HepG2 (cell line): ENCODE measurements around the gene WNT3A. TPM values are rescaled to one million over a fixed set of nuclear protein-coding genes. Genes with fewer than 3 reads are reported as not detected.

Experiments used
- ATAC-seq: fragments of 200-7000 bp; cut with Tn5 transposase; 3 replicates; pipeline ENCODE4 v1.9.1; 2020; ENCODE audit warnings: mild to moderate bottlenecking, moderate library complexity
- BruUV-seq: library from RNA; stranded (reverse); fragments of 400-500 nt; replicated peaks from 2 replicates; lab custom pipeline; 2021; lab: Mats Ljungman, UMichigan
- CTCF ChIA-PET: fragments of 300-600 bp; formaldehyde crosslinking; extraction: SDS; loops from one replicate; lab custom pipeline; 2021; ENCODE audit warnings: low total read pairs, inconsistent platforms, low intra/inter-chr PET ratio; lab: Yijun Ruan, JAX
- POLR2A ChIA-PET: fragments of 350-600 bp; sonication (Branson Sonifier 250); formaldehyde crosslinking; loops from one replicate; lab custom pipeline; 2020; ENCODE audit warnings: antibody characterized with exemption, inconsistent platforms; lab: Yijun Ruan, JAX
- DNase-seq: peaks from one replicate; pipeline ENCODE4 v3.0.0-alpha.2; 2015; ENCODE audit warnings: low spot score
- FAIRE-seq: peaks from 3 replicates; lab custom pipeline; 2011; peaks lifted over from hg19 to GRCh38; lab: Jason Lieb, UNC
- H2AFZ ChIP-seq: one replicate; pipeline ENCODE4 v1.6.1; 2011; ENCODE audit warnings: low read length, inconsistent platforms
- H3K27ac ChIP-seq: fragments of 300-600 bp; 3 replicates; pipeline ENCODE4 v1.8.0; 2011; ENCODE audit warnings: mixed run types, mild to moderate bottlenecking, mixed read lengths, low read length, inconsistent platforms; ENCODE audit not compliant: insufficient read depth; ENCODE audit errors: extremely low read length
- H3K27me3 ChIP-seq, 2 experiments: fragments of 200-600 bp in 1 of 2; 2 replicates in 1 of 2; 3 replicates in 1 of 2; pipeline versions ENCODE4 v1.6.0 to v1.8.0; 2011; ENCODE audit warnings: low read length in 2 of 2, mild to moderate bottlenecking in 2 of 2, moderate library complexity in 2 of 2, inconsistent platforms in 1 of 2; ENCODE audit not compliant: insufficient read depth in 2 of 2, control insufficient read depth in 1 of 2
- H3K36me3 ChIP-seq, 2 experiments: fragments of 200-600 bp in 1 of 2; replicated peaks in 1 of 2; 2 replicates in 1 of 2; 3 replicates in 1 of 2; pipeline versions ENCODE4 v1.5.1 to v1.8.0; 2011; ENCODE audit warnings: low read length in 2 of 2, inconsistent platforms in 1 of 2; ENCODE audit not compliant: insufficient read depth in 2 of 2, control insufficient read depth in 1 of 2
- H3K4me1 ChIP-seq: 2 replicates; pipeline ENCODE4 v1.5.1; 2012; ENCODE audit warnings: low read length, inconsistent platforms; ENCODE audit not compliant: insufficient read depth
- H3K4me2 ChIP-seq: 2 replicates; pipeline ENCODE4 v1.6.0; 2011; ENCODE audit warnings: low read depth, low read length, inconsistent platforms
- H3K4me3 ChIP-seq, 3 experiments: fragments of 200-600 bp in 1 of 3; sonication (generic), shearing (Covaris generic) in 1 of 3; replicated peaks in 1 of 3; 2 replicates each; pipeline ENCODE4 v1.5.1; 2011 to 2016; ENCODE audit warnings: low read length in 3 of 3, inconsistent platforms in 2 of 3, low read depth in 2 of 3, mild to moderate bottlenecking in 2 of 3, control low read depth in 1 of 3, mixed read lengths in 1 of 3; ENCODE audit not compliant: insufficient read depth in 1 of 3
- H3K79me2 ChIP-seq: one replicate; pipeline ENCODE4 v1.6.1; 2011; ENCODE audit warnings: low read length, inconsistent platforms; ENCODE audit not compliant: insufficient read depth
- H3K9ac ChIP-seq: 2 replicates; pipeline ENCODE4 v1.6.0; 2011; ENCODE audit warnings: mild to moderate bottlenecking, low read depth, low read length, inconsistent platforms; ENCODE audit not compliant: insufficient read depth
- H3K9me3 ChIP-seq: 2 replicates; pipeline ENCODE4 v1.5.1; 2012; ENCODE audit warnings: mild to moderate bottlenecking, low read length
- H4K20me1 ChIP-seq: 2 replicates; pipeline ENCODE4 v1.6.0; 2011; ENCODE audit warnings: inconsistent platforms, mild to moderate bottlenecking, low read length, moderate library complexity; ENCODE audit not compliant: insufficient read depth
- ZC3H13 ChIP-seq: sonication (generic); formaldehyde crosslinking; IDR thresholded peaks from 2 replicates; pipeline ENCODE4 v1.8.1; 2023; ENCODE audit warnings: mild to moderate bottlenecking, missing genetic modification reagents, moderate library complexity
- ZC3H4 ChIP-seq: sonication (generic); formaldehyde crosslinking; IDR thresholded peaks from 2 replicates; pipeline ENCODE4 v1.4.0; 2020; ENCODE audit warnings: missing genetic modification reagents, borderline replicate concordance
- ZFY ChIP-seq: sonication (generic); formaldehyde crosslinking; IDR thresholded peaks from 2 replicates; pipeline ENCODE4 v1.4.0; 2020; ENCODE audit warnings: missing genetic modification reagents
- ZNF296 ChIP-seq: sonication (generic); formaldehyde crosslinking; conservative IDR thresholded peaks from 2 replicates; pipeline ENCODE4 v1.5.0; 2020; ENCODE audit warnings: mild to moderate bottlenecking, missing genetic modification reagents
- ZNF776 ChIP-seq: sonication (generic); formaldehyde crosslinking; IDR thresholded peaks from 2 replicates; pipeline ENCODE4 v1.4.0; 2020; ENCODE audit warnings: mild to moderate bottlenecking, missing genetic modification reagents
- whole genome bisulfite sequencing: methylation state at CpG from one replicate; pipeline ENCODE4 v1.1.6; 2017; ENCODE audit warnings: low lambda C conversion rate; 5-methylcytosine and 5-hydroxymethylcytosine counted together
- in situ Hi-C: cut with HindIII; loops from 2 replicates; pipeline ENCODE4 v1.10.0; 2017; ENCODE audit warnings: low pct_unique_long_range_greater_than_20kb; ENCODE audit not compliant: extremely low pct_ligation_motif_present
- intact Hi-C: fragments of 100-400 bp; cut with micrococcal nuclease; formaldehyde crosslinking; loops from one replicate; pipeline ENCODE4 v1.10.0; 2022; ENCODE audit not compliant: unreplicated experiment
- polyA plus RNA-seq, 8 experiments: library from polyadenylated mRNA; depleted of rRNA in 3 of 8; stranded (reverse) in 7 of 8; unstranded in 1 of 8; fragments of >200 nt; fragmentation: Illumina TruSeq in 4 of 8; extraction: Trizol in 4 of 8; gene quantifications; 2 replicates each; pipeline versions ENCODE4 v1.2.1 to v1.2.3, GENCODE V29; 2011 to 2016; ENCODE audit warnings: low read depth in 4 of 8, missing spikeins in 1 of 8, mixed read lengths in 1 of 8; ENCODE audit not compliant: insufficient read depth in 1 of 8
- total RNA-seq, 5 experiments: library from RNA; depleted of rRNA; stranded (reverse); fragments of >200 nt; fragmentation: Illumina TruSeq; extraction: Trizol; gene quantifications; 2 replicates each; pipeline ENCODE4 v1.2.3, GENCODE V29; 2016; ENCODE audit warnings: low read depth in 1 of 5
- TF ChIP-seq, protein P1 (sequence below): sonication (generic); formaldehyde crosslinking; IDR thresholded peaks from 2 replicates; pipeline ENCODE4 v1.4.0; 2020; ENCODE audit warnings: missing genetic modification reagents

WNT3A gene
- total and polyA plus RNA-seq, 2 of the 13 experiments (the other 11 are each of a cell fraction or from before 2014, with no cell fraction given): not detected

GRCh38 chr1:228104526-228105269, 97.9 kb downstream of the WNT3A start:
- BruUV-seq: no TSS peak
- Histone ChIP-seq H4K20me1 (peaks cover 11% of the 10 kb centered on the region; the same call in 1 of the 2 replicates), H3K27me3 (no peaks in the 10 kb centered on the region; a peak in 1 of 5 replicates), H3K9ac (no peak overlapping the region), H3K79me2 (peaks cover 32% of the 10 kb centered on the region), H2AFZ (no peak overlapping the region), H3K4me1 (peaks cover 33% of the 10 kb centered on the region), H3K9me3 (no peaks in the 10 kb centered on the region), H3K36me3 (peaks cover 3 to 11% of the 10 kb centered on the region in 2 experiments; a peak in 2 of 5 replicates), H3K27ac (peak overlapping the region; percentile 80), H3K4me2 (no peak overlapping the region), H3K4me3 (no peak overlapping the region)
- ChIA-PET CTCF (no interaction called here), POLR2A (no interaction called here)
- WGBS: 86% methylated on average over 5 of the region's 7 CpGs
- DNase-seq (no peak), ATAC-seq (no peak), FAIRE-seq (no peak)
- intact Hi-C loops: no loop called here
- TF ChIP-seq ZFY: 0 out of 2 replicates have a peak, but pooled peaks have one; percentile 9
- 0 out of 2 replicates have a peak, but pooled peaks have one; percentile 35 for TF ChIP-seq ZNF776 (CRISPR knock-in tag)
- TF ChIP-seq ZC3H4 (CRISPR knock-in tag): no peak
- TF ChIP-seq, protein P1, sequence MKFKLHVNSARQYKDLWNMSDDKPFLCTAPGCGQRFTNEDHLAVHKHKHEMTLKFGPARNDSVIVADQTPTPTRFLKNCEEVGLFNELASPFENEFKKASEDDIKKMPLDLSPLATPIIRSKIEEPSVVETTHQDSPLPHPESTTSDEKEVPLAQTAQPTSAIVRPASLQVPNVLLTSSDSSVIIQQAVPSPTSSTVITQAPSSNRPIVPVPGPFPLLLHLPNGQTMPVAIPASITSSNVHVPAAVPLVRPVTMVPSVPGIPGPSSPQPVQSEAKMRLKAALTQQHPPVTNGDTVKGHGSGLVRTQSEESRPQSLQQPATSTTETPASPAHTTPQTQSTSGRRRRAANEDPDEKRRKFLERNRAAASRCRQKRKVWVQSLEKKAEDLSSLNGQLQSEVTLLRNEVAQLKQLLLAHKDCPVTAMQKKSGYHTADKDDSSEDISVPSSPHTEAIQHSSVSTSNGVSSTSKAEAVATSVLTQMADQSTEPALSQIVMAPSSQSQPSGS (CRISPR knock-in tag): no peak
- no peak for TF ChIP-seq ZNF296 (CRISPR knock-in tag)
- TF ChIP-seq ZC3H13 (CRISPR knock-in tag): peak; percentile 43; the same call in 1 of the 2 replicates
- in situ Hi-C loops: no loop called here
